HG03280 (cell line): ENCODE data around the gene TMEM80.
"Not testable (repeated sequence)": the region's sequence is repeated elsewhere in the genome, so short reads cannot be mapped to it uniquely, and the experiment has no call there.

Source experiments
- ATAC-seq: cut with Tn5 transposase; IDR thresholded peaks from one replicate; pipeline ENCODE4 v1.9.1; 2021; ENCODE audit warnings: mild to moderate bottlenecking, moderate library complexity; ENCODE audit not compliant: unreplicated experiment

Gene TMEM80

GRCh38 chr11:679271-680207 lies 16.1 kb upstream of the TMEM80 start:
- ATAC-seq, result no peak

DNA sequence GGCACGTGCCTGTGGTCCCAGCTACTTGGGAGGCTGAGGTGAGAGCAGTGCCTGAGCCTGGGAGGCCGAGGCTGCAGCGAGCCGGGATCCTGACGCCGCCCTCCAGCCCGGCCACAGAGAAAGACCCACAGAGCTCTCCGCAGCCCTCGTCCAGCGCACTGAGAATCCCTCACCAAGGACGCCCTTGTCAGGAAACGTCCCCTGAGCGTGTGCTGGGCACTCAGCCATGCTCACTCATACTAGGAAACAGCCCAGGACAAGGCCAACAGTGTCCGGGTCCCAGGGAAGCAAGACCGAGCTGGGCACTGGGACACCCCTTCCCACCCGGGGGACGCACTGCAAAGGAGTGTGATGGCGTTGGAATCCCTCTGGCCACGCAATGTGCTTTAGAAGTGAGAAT lies 15.1 kb upstream of the TMEM80 start:
- ATAC-seq, result no peak

DNA sequence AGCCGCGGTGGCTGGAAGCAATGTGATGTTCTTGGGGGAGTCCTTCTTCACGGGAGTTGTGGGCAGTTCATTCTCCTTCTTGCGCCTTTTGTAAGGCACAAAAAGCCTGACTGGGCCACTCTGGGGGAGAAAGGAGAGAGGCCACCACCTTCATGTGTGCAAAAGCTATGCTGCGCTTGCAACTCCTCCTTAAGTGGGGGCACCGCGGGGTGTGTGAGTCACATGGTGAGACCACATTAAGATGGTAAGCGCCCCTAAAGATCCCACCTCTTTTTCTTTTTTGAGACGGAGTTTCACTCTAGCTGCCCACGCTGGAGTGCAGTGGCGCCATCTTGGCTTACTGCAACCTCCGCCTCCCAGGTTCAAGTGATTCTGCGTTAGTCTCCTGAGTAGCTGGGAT lies 14.6 kb upstream of the TMEM80 start:
- no peak for ATAC-seq

DNA sequence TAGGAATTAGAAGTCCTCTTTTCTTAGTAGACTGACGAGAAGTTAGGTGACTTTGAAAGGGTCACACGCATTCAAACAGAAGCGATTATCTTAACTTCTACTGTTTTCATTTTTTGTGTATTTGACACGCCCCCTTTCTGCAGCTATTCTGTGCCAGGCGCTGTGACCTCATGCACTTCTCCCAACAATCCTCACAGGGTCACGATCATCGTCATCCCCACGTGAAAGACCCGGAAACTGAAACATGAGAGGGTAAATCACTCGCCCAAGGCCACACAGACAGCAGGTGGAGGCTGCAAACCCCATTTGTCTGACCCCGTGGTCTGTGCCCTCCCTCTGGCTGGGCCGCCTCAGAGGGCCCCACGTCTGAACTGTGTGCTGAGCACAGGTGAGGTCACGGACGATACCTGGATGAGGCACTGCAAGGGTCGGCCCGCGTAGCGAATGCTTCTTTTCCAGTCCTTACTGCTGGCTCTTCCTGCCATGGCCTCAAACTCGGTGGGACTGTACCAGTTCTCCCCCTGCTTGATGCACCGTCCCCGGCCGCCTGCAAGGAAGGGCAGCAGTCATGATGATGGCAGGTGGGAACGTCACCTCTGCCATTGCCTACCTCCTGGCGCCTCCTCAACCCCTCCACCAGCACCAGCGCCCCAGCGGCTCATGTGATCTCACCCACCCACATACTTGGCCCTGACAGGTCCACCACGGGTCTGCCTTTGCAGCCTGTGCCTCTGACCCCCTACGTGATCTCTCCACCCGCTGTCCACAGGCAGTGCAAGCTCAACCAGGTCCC lies 9.0 kb upstream of the TMEM80 start:
- no peak for ATAC-seq

DNA sequence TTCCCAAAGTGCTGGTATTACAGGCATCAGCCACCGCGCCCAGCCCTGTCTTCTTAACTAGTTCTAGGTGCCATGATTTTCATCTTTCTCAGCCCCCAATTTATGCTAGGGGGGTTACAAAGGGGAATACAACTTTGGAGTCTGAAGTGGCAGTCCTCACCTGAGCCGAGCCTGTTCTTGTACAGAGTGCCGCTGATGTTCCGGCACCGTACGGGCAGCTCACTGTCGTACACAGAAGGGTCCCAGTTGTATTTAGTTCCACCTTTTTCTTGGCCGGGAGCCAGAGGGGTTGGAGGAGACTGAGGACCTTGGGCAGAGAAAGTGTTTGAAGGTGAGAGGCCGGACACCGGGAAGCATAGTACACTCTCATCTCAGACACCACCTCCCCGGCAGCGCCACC lies 7.9 kb upstream of the TMEM80 start:
- no peak for ATAC-seq

- ATAC-seq, result no peak
These were observed 6.9 kb upstream of the TMEM80 start for GRCh38 chr11:688681-689080.

- ATAC-seq, result no peak
These were observed 6.0 kb upstream of the TMEM80 start for GRCh38 chr11:689625-690024.

GRCh38 chr11:690244-690643 lies 5.4 kb upstream of the TMEM80 start:
- ATAC-seq, result not testable (repeated sequence)

- ATAC-seq, result no peak
These were observed 4.6 kb upstream of the TMEM80 start for GRCh38 chr11:690738-691633.

- no peak for ATAC-seq
These were observed 3.7 kb upstream of the TMEM80 start for GRCh38 chr11:691710-692590.

GRCh38 chr11:692824-693414 lies 2.7 kb upstream of the TMEM80 start:
- no peak for ATAC-seq

- ATAC-seq, result no peak
These were observed 2.2 kb upstream of the TMEM80 start for GRCh38 chr11:693415-693831.

DNA sequence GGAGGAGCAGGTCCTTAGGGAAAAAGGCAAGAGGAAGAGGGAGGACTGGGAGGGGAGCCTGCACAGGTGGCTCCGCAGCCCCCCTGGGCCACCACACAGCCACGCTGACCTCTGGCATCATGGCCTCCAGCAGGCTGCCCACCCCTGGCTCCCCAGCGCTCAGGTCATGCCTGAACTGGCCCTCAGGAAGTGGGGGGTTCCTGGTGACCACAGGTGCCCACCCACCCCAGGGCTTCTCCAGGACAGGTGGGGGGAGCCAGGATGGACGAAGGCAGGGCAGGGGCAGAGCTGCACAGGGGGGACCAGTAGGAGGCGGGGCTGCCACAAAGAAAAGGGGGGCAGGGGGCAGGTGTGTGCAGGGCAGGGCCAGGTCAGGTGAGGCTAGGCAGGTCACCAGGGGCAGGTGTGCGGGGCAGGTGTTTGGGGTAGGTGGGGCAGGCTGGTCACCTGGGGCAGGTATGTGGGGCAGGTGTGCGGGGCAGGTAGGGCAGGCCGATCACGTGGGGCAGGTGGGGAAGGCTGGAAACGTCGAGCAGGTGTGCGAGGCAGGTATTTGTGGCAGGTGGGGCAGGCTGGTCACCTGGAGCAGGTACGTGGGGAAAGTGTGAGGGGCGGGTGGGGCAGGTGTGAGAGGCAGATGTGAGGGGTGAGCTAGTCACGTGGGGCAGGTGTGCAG lies 1.6 kb upstream of the TMEM80 start:
- ATAC-seq, result no peak

GRCh38 chr11:694563-695287 lies 891 bp upstream of the TMEM80 start, which contains the start of gene DEAF1:
DEAF1 (minus strand) TSS chr11:695222; CDS start chr11:695047, 175 bp downstream.
- ATAC-seq, result peak; percentile 78

GRCh38 chr11:695288-695537 lies 403 bp upstream of the TMEM80 start:
- ATAC-seq, result no peak

- no peak for ATAC-seq
These were observed 1.4 kb downstream of the TMEM80 start for GRCh38 chr11:696955-697491.

- ATAC-seq, result no peak
These were observed 2.2 kb downstream of the TMEM80 start for GRCh38 chr11:697811-698311.

DNA sequence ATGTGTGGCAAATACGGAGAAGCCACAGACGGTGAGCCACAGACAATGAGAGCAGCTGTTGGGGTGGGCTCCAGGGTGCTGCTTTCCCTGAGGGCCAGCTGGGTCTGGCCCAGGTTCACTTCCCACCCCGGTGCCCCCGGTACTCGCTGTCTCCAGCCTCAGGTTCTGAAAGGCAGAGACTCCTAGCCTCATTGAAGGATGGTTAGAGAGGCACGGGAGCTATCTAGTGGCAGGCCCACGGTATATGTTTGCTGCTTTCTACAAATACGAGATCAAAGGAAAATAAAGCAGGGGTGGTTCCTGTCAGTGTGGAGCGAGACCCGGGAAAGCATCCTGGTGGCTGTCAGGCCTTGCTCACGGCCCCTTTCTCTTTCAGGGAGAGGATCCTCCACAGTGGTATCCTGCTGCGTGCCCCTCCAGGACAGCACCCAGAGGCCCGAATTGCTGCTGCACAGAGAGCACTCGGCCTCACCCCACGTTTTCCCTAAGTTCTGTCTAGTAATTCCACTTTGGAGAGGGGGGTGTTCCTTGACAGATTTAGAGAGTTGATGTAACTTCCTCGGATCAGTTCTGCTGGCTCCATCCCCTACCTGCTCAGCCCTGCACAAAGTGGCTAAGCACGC lies 3.0 kb downstream of the TMEM80 start:
- ATAC-seq, result no peak
